Endothelial cell of umbilical vein (primary cell): Measurements from ENCODE around the gene BCAR3.

Experiments used
- EZH2 ChIP-seq: IDR thresholded peaks from 2 replicates; pipeline ENCODE4 v1.6.1; 2012; ENCODE audit warnings: borderline replicate concordance, low read depth, mild to moderate bottlenecking, moderate library complexity, low read length, inconsistent platforms; ENCODE audit not compliant: severe bottlenecking
- POLR2A ChIP-seq: IDR thresholded peaks from 2 replicates; pipeline ENCODE4 v1.6.1; 2012; ENCODE audit warnings: low read depth, mild to moderate bottlenecking, control low read depth, low read length
- TF ChIP-seq, protein P1 (sequence below), 2 donors: IDR thresholded peaks; 1 replicate in 1 of 2; 2 replicates in 1 of 2; pipeline ENCODE4 v1.5.1; 2011; ENCODE audit warnings: low read length in 2 of 2, mild to moderate bottlenecking in 2 of 2, moderate library complexity in 2 of 2, control low read depth in 1 of 2, inconsistent platforms in 1 of 2, low read depth in 1 of 2; ENCODE audit not compliant: insufficient read depth in 1 of 2; ENCODE audit errors: extremely low read depth in 1 of 2

DNA sequence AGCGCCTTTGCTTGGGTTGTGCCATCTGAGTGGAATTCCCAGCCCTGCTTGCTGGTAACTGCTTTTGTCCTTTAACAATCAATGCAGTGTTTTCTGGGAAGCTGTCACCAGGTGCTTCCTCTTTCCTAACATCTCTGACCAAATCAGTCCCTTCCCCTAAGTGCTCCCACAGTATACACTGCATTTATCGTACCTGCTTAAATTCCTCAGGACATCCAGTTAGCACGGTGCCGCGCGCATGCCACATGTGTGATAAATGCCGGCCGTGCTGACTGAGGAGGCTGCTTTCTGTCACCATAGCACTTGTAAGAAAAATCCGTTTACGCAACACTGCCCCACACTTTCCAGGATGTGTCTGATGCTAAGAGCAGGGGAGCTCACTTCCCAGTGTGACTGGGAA, 115.4 kb downstream of the BCAR3 start:
- TF ChIP-seq, protein P1, sequence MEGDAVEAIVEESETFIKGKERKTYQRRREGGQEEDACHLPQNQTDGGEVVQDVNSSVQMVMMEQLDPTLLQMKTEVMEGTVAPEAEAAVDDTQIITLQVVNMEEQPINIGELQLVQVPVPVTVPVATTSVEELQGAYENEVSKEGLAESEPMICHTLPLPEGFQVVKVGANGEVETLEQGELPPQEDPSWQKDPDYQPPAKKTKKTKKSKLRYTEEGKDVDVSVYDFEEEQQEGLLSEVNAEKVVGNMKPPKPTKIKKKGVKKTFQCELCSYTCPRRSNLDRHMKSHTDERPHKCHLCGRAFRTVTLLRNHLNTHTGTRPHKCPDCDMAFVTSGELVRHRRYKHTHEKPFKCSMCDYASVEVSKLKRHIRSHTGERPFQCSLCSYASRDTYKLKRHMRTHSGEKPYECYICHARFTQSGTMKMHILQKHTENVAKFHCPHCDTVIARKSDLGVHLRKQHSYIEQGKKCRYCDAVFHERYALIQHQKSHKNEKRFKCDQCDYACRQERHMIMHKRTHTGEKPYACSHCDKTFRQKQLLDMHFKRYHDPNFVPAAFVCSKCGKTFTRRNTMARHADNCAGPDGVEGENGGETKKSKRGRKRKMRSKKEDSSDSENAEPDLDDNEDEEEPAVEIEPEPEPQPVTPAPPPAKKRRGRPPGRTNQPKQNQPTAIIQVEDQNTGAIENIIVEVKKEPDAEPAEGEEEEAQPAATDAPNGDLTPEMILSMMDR (IDR thresholded peaks at IDR 0.05; ENCODE audit: extremely low read depth in 1 of 2, insufficient read depth in 1 of 2, low read depth in 1 of 2, low read length in 2 of 2), result no peak
- no peak for TF ChIP-seq EZH2
- TF ChIP-seq POLR2A, result no peak
